ENCODE measurements around the gene BORCS8. TPM values are rescaled to one million over a fixed set of nuclear protein-coding genes. Genes with fewer than 3 reads are reported as not detected.

BORCS8 gene
- total RNA-seq, 1 donor from 2014 or later = 26.4 TPM

- no peak for TF ChIP-seq CTCF (IDR thresholded peaks at IDR 0.05; ENCODE audit: insufficient read depth, low read length, poor library complexity, severe bottlenecking)
- no peak for DNase-seq (ENCODE audit: low read depth)
Observed at GRCh38 chr19:19146865-19147264, 45.1 kb downstream of the BORCS8 start.

DNA sequence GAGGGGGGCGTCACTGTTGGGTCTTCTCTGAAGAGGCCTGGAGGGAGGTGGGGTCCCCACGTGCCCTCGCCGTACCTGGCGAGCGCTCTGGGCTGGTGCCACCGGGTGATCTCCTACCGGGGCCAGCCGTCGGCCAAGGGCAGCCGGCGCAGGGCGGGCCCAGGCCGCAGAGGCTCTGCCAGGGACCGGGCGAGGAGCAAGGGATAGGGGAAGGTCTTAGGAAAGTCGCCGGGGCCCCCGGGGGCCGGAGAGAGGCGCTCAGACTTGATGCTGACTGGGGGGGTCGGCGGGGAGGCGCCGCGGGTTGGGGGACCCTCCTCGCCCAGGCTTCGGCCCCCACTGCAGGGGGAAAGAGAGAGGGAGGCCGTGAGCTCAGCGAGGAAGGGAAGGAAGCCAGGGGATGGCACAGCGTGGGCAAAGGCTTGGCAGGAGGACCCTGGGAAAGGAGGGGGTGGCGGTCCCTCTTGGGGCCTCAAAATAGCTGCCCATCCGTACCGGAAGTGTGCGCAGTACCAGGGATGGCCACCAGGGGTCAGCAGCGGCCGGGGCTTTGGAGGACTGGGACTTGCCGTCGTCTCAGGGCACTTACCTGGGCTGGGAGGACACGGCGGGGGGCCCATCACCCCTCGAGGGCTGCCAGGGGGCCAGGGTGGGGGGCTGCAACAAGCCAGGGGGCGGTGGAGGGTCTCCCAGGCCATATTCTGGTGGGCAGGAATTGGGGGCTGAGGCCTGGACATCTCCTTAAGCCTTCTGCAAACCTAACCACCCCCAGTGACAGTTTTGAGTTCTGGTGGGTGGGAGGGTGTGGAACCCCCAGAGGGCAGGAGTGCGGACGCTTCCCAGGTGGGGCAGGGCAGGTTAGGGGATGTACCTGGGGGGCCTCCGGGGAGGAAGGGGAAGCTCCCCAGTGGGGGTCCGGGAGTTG, 46.0 kb downstream of the BORCS8 start:
- Histone ChIP-seq H3K4me3 (ENCODE audit: low read depth, low read length) (no peak overlapping the region), H3K27me3 (ENCODE audit: control insufficient read depth, insufficient read depth, low read length) (peaks cover 4% of the 10 kb centered on the region), H3K36me3 (ENCODE audit: control insufficient read depth, insufficient read depth, low read length) (no peaks in the 10 kb centered on the region)
- peak; percentile 99 for TF ChIP-seq CTCF (IDR thresholded peaks at IDR 0.05; ENCODE audit: insufficient read depth, low read length, poor library complexity, severe bottlenecking)
- no peak for DNase-seq (ENCODE audit: low read depth)

More at GRCh38 chr19:19146865-19147264, 45.1 kb downstream of the BORCS8 start:
- Histone ChIP-seq H3K27me3 (ENCODE audit: control insufficient read depth, insufficient read depth, low read length) (peaks cover 3% of the 10 kb centered on the region), H3K36me3 (ENCODE audit: control insufficient read depth, insufficient read depth, low read length) (no peaks in the 10 kb centered on the region), H3K4me3 (ENCODE audit: low read depth, low read length) (no peak overlapping the region)

- H3K4me3 ChIP-seq (ENCODE audit: low read depth, low read length) = no peak overlapping the region
- TF ChIP-seq CTCF (IDR thresholded peaks at IDR 0.05; ENCODE audit: insufficient read depth, low read length, poor library complexity, severe bottlenecking) = no peak
- peaks cover 8% of the 10 kb centered on the region for H3K27me3 ChIP-seq (ENCODE audit: control insufficient read depth, insufficient read depth, low read length)
- no peaks in the 10 kb centered on the region for H3K36me3 ChIP-seq (ENCODE audit: control insufficient read depth, insufficient read depth, low read length)
- no peak for DNase-seq (ENCODE audit: low read depth)
Observed at GRCh38 chr19:19145281-19145680, 46.7 kb downstream of the BORCS8 start.

DNA sequence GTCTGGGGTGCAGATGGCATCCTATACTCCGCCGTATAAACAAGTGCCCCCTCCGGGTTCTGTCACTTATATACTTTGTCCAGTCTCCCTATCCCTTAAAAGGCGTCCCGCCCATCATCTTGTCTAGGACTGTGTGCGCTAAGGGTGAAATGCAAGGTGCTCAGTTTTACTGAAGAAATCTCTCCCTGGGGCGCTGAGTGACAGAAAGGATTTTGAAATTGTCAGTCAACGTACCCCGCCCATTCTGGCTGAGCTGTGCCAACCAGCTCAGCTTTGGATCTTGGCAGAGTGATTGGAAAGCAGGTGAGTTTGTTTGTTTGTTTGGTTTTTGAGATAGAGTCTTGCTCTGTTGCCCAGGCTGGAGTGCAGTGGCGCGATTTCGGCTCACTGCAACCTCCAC, 49.6 kb downstream of the BORCS8 start:
- H3K27me3 ChIP-seq (ENCODE audit: control insufficient read depth, insufficient read depth, low read length) = peaks cover 10% of the 10 kb centered on the region
- no peak for DNase-seq (ENCODE audit: low read depth)
- H3K36me3 ChIP-seq (ENCODE audit: control insufficient read depth, insufficient read depth, low read length) = no peaks in the 10 kb centered on the region

GRCh38 chr19:19140476-19140875, 51.5 kb downstream of the BORCS8 start:
- Histone ChIP-seq H3K36me3 (ENCODE audit: control insufficient read depth, insufficient read depth, low read length) (no peaks in the 10 kb centered on the region), H3K4me3 (ENCODE audit: low read depth, low read length) (no peak overlapping the region), H3K27me3 (ENCODE audit: control insufficient read depth, insufficient read depth, low read length) (peaks cover 10% of the 10 kb centered on the region)
- no peak for TF ChIP-seq CTCF (IDR thresholded peaks at IDR 0.05; ENCODE audit: insufficient read depth, low read length, poor library complexity, severe bottlenecking)
- DNase-seq (ENCODE audit: low read depth) = no peak

More for the DNA sequence above, 49.6 kb downstream of the BORCS8 start:
- no peak for TF ChIP-seq CTCF (IDR thresholded peaks at IDR 0.05; ENCODE audit: insufficient read depth, low read length, poor library complexity, severe bottlenecking)
- H3K4me3 ChIP-seq (ENCODE audit: low read depth, low read length) = no peak overlapping the region
